ENCODE measurements around the gene PHLPP1.
"Not testable (repeated sequence)": the region's sequence is repeated elsewhere in the genome, so short reads cannot be mapped to it uniquely, and the experiment has no call there.

PHLPP1 gene

GRCh38 chr18:62776024-62776570, 60.8 kb downstream of the PHLPP1 start:
- no peak for DNase-seq

- DNase-seq: no peak
Observed at GRCh38 chr18:62777814-62778213, 62.5 kb downstream of the PHLPP1 start.

- DNase-seq: no peak
Observed at GRCh38 chr18:62778976-62779869, 63.9 kb downstream of the PHLPP1 start.

GRCh38 chr18:62781262-62781661, 65.9 kb downstream of the PHLPP1 start:
- no peak for DNase-seq

- DNase-seq: no peak
Observed at GRCh38 chr18:62781893-62782292, 66.6 kb downstream of the PHLPP1 start.

- no peak for DNase-seq
Observed at GRCh38 chr18:62784338-62784965, 69.1 kb downstream of the PHLPP1 start.

- no peak for DNase-seq
Observed at GRCh38 chr18:62784966-62785413, 69.6 kb downstream of the PHLPP1 start.

- no peak for DNase-seq
Observed at GRCh38 chr18:62786689-62787088, 71.3 kb downstream of the PHLPP1 start.

- no peak for DNase-seq
Observed at GRCh38 chr18:62788111-62788510, 72.8 kb downstream of the PHLPP1 start.

- DNase-seq: peak in 2 of 6 experiments; percentile 11 to 16
Observed at GRCh38 chr18:62788876-62789275, 73.5 kb downstream of the PHLPP1 start.

GRCh38 chr18:62790871-62791772, 75.8 kb downstream of the PHLPP1 start:
- DNase-seq: peak in 1 of 6 experiments; percentile 3

- DNase-seq: no peak
Observed at GRCh38 chr18:62792016-62792415, 76.7 kb downstream of the PHLPP1 start.

GRCh38 chr18:62795813-62796212, 80.5 kb downstream of the PHLPP1 start:
- DNase-seq: no peak

- no peak for DNase-seq
Observed at GRCh38 chr18:62796216-62796621, 80.9 kb downstream of the PHLPP1 start.

GRCh38 chr18:62797329-62797728, 82.0 kb downstream of the PHLPP1 start:
- no peak for DNase-seq

GRCh38 chr18:62799977-62800376, 84.6 kb downstream of the PHLPP1 start:
- no peak for DNase-seq

- DNase-seq: no peak
Observed at GRCh38 chr18:62802523-62802922, 87.2 kb downstream of the PHLPP1 start.

GRCh38 chr18:62807396-62807795, 92.1 kb downstream of the PHLPP1 start:
- DNase-seq: no peak

- no peak for DNase-seq
Observed at GRCh38 chr18:62808123-62808522, 92.8 kb downstream of the PHLPP1 start.

- DNase-seq: not testable (repeated sequence)
Observed at GRCh38 chr18:62809445-62809844, 94.1 kb downstream of the PHLPP1 start.

- DNase-seq: no peak
Observed at GRCh38 chr18:62809900-62810299, 94.6 kb downstream of the PHLPP1 start.

- DNase-seq: no peak
Observed at GRCh38 chr18:62810682-62811081, 95.3 kb downstream of the PHLPP1 start.

GRCh38 chr18:62811674-62812073, 96.3 kb downstream of the PHLPP1 start:
- no peak for DNase-seq
